SU-DHL-6 (cell line): Measurements from ENCODE around the gene TOP1.

Source experiments
- CTCF ChIP-seq: fragments of 200-600 bp; sonication (generic); IDR thresholded peaks from one replicate; pipeline ENCODE4 v1.5.1; 2017; ENCODE audit warnings: antibody characterized with exemption, mild to moderate bottlenecking, low read length, moderate library complexity; ENCODE audit not compliant: insufficient read depth, poor library complexity, severe bottlenecking
- EZH2phosphoT487 ChIP-seq: fragments of 200-600 bp; sonication (generic), shearing (Covaris generic); conservative IDR thresholded peaks from 2 replicates; pipeline ENCODE4 v1.6.1; 2018; ENCODE audit warnings: mild to moderate bottlenecking, antibody characterized with exemption, low read length, moderate library complexity, mixed read lengths

GRCh38 chr20:41160686-41161085 lies 132.1 kb downstream of the TOP1 start:
- no peak for TF ChIP-seq CTCF
- no peak for TF ChIP-seq EZH2phosphoT487
